ENCODE data around the gene MORN3. TPM values are rescaled to one million over a fixed set of nuclear protein-coding genes. Genes with fewer than 3 reads are reported as not detected.
A peak's percentile ranks its signal among the peaks of the same experiment; 100 is the strongest.

The MORN3 gene
- total and polyA plus RNA-seq, 10 of the 15 experiments (the other 5 are each of a cell fraction or from before 2014, with no cell fraction given): 0.08 to 0.34 (median 0.17) TPM

DNA sequence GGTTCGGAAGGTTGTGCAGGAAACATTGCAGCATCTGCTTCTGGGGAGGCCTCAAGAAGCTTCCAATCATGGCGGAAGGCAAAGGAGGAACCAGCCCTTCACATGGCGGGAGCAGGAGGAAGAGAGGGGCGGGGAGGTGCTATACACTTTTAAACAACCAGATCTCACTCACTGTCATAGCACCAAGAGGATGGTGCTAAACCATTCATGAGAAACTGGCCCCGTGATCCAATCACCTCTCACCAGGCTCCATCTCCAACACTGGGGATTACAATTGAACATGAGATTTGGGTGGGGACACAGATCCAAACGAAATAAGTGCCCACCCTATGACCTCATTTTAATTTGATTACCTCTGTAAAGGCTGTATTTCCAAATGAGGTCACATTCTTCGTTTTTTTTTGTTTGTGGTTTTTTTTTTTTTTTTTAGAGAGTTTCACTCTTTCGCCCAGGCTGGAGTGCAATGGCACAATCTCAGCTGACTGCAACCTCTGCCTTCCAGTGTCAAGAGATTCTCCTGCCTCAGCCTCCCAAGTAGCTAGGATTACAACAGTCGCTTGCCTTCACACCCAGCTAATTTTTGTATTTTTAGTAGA lies 54.5 kb downstream of the MORN3 start:
- in situ Hi-C loops (cut with MboI) (no loop called here), intact Hi-C loops (cut with micrococcal nuclease; ENCODE audit: unreplicated experiment) (no loop called here)
- no peak overlapping the region for H2AFZ ChIP-seq (ENCODE audit: control insufficient read depth, low read depth, low read length)
- ChIA-PET POLR2A (no interaction called here), RAD21 (ENCODE audit: unreplicated experiment) (interaction anchor here (0.9 to 1.1 kb wide), 2 partner anchors 12 to 120 kb away, joined by 3 to 6 read pairs; no protein-coding TSS in a partner anchor), SMC1A (ENCODE audit: uncharacterized antibody, unreplicated experiment) (interaction anchor here (1.0 kb wide), 1 partner anchor 8 kb away, joined by 3 read pairs; no protein-coding TSS in a partner anchor), CTCF (interaction anchor here (0.6 to 1.1 kb wide), 3 partner anchors 13 to 61 kb away, joined by 3 to 4 read pairs (median 3); no protein-coding TSS in a partner anchor)
- 36% methylated on average over 9 of the region's 9 CpGs for WGBS (ENCODE audit: insufficient coverage, insufficient replicate concordance, low lambda C conversion rate, missing lambda C conversion rate)
- FAIRE-seq: no peak
- TF ChIP-seq CREB1 (IDR thresholded peaks at IDR 0.05; ENCODE audit: low read depth) (peak; percentile 32; the same call in 1 of the 2 replicates), RUNX3 (IDR thresholded peaks at IDR 0.05; ENCODE audit: low read length) (peak; percentile 69), JUND (IDR thresholded peaks at IDR 0.05; ENCODE audit: low read depth, low read length) (no peak), CHD4 (IDR thresholded peaks at IDR 0.05) (no peak), CREM (IDR thresholded peaks at IDR 0.05; ENCODE audit: low read depth) (peak; percentile 30; the same call in 1 of the 2 replicates), ATF7 (IDR thresholded peaks at IDR 0.05; ENCODE audit: low read depth) (peak; percentile 65), TBL1XR1 (IDR thresholded peaks at IDR 0.05; ENCODE audit: low read depth, low read length) (no peak)
- TF ChIP-seq, protein P1, sequence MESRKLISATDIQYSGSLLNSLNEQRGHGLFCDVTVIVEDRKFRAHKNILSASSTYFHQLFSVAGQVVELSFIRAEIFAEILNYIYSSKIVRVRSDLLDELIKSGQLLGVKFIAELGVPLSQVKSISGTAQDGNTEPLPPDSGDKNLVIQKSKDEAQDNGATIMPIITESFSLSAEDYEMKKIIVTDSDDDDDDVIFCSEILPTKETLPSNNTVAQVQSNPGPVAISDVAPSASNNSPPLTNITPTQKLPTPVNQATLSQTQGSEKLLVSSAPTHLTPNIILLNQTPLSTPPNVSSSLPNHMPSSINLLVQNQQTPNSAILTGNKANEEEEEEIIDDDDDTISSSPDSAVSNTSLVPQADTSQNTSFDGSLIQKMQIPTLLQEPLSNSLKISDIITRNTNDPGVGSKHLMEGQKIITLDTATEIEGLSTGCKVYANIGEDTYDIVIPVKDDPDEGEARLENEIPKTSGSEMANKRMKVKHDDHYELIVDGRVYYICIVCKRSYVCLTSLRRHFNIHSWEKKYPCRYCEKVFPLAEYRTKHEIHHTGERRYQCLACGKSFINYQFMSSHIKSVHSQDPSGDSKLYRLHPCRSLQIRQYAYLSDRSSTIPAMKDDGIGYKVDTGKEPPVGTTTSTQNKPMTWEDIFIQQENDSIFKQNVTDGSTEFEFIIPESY (IDR thresholded peaks at IDR 0.05): 0 out of 2 replicates have a peak, but pooled peaks have one; percentile 17
- H3K27me3 ChIP-seq (replicated peaks in 1 of 2; ENCODE audit: control insufficient read depth in 2 of 2, insufficient read depth in 2 of 2, low read length in 1 of 2): no peaks in the 10 kb centered on the region
- no peak for ATAC-seq
- no peak for DNase-seq (ENCODE audit: low read depth, low spot score)
- BruUV-seq (replicated peaks): no TSS peak
- H3K4me3 ChIP-seq: no peak overlapping the region
- no peak overlapping the region for H3K9ac ChIP-seq (ENCODE audit: control insufficient read depth, insufficient read depth, low read length)
- no peaks in the 10 kb centered on the region for H3K79me2 ChIP-seq (ENCODE audit: control insufficient read depth, insufficient read depth, low read length)
- H3K36me3 ChIP-seq (ENCODE audit: control insufficient read depth in 2 of 2, insufficient read depth in 2 of 2, low read length in 1 of 2): no peaks in the 10 kb centered on the region
- H3K27ac ChIP-seq (ENCODE audit: control insufficient read depth, insufficient read depth): no peak overlapping the region
- H3K9me3 ChIP-seq (replicated peaks; ENCODE audit: control insufficient read depth, insufficient read depth, low read length): no peaks in the 10 kb centered on the region
- no peaks in the 10 kb centered on the region for H4K20me1 ChIP-seq (ENCODE audit: control insufficient read depth, insufficient read depth)
- no peak overlapping the region for H3K4me2 ChIP-seq (ENCODE audit: control insufficient read depth, insufficient read depth)
- peaks cover 11% of the 10 kb centered on the region; the same call in 1 of the 2 replicates for H3K4me1 ChIP-seq (ENCODE audit: control insufficient read depth, insufficient read depth, low read length)
